Left lobe of liver (tissue), 2 donors: ENCODE data around the gene MUC2. TPM values are rescaled to one million over a fixed set of nuclear protein-coding genes. Genes with fewer than 3 reads are reported as not detected.

Experiments used
- ATAC-seq: fragments of 200-7000 bp; cut with Tn5 transposase; one replicate; pipeline ENCODE4 v1.9.1; 2020; ENCODE audit warnings: mild to moderate bottlenecking, moderate library complexity
- DNase-seq: peaks from one replicate; pipeline ENCODE4 v3.0.0-alpha.2; 2020; ENCODE audit warnings: low spot score
- total RNA-seq: library from RNA; stranded (reverse); gene quantifications from one replicate; pipeline ENCODE4 v1.2.1, GENCODE V29; 2021
- donor health status: DM: no; HTN: no; CAD: no; lungs with moderate emphysema.
- donor health status: DM: no; HTN: yes; CAD: no.

MUC2 gene
- total RNA-seq, 1 donor from 2014 or later = 0.38 TPM

DNA sequence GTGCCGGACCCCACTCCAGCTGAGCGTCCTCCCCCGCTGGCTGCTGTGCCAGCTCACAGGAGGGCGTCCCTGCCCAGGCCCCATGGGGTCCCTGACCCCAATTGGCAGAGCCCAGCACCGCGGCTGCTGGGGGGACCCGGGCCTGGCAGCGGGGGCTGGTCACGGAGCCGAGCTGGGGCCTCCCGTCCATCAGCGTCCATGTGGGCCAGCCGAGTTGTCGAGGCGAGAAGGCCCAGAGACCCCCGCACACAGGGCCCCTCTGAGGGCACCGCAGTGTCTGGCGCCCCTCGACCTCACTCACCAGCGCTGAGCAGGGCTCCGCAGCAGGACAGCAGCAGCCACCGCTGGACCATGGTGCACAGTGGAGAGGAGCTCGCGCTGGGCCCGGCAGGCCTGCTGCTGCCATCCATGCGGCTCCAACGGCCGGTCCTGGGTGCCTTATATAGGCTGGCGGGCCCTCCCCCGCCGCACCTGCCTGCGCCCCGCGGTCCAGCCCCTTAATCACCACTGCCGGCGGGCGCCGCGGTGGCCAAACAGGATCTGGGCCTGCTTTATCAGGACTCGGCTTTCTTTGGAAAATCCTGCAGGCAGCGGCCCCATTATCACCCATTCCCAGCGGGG is 38.3 kb upstream of the MUC2 start, which contains the start of gene MUC6:
MUC6 (minus strand) TSS at position 416 of the 621 bp plus-strand sequence; CDS start at position 353, 63 bp downstream.
- ATAC-seq (no peak), DNase-seq (no peak)

- no peak for ATAC-seq
- DNase-seq = no peak
Measured at GRCh38 chr11:1036931-1037330, 37.7 kb upstream of the MUC2 start.

GRCh38 chr11:1037506-1038055 is 37.1 kb upstream of the MUC2 start:
- no peak for ATAC-seq
- DNase-seq = no peak

DNA sequence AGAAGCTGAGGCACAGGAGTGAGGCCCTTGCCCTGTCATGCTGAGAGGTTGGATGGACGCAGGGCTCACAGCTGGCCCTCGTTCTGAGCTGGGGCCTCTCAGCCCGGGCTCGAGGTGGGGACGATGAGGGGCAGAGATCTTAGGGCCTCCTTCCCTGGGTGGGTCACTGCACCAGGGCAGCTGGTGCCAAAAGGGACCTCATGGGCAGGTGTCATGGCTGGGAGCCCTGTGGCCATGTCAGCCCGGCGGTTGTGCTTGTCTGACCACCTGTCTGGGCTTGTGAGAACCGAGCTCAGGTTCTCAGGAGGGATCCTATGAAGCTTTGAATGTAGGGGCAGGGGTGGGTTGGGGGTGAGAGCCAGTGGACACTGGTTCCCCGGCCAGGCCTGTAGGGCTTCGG is 36.3 kb upstream of the MUC2 start:
- ATAC-seq (no peak), DNase-seq (no peak)

GRCh38 chr11:1038921-1039320 is 35.8 kb upstream of the MUC2 start:
- ATAC-seq = no peak
- no peak for DNase-seq

GRCh38 chr11:1039481-1040427 is 34.9 kb upstream of the MUC2 start:
- DNase-seq = no peak
- peak; percentile 8 for ATAC-seq

DNA sequence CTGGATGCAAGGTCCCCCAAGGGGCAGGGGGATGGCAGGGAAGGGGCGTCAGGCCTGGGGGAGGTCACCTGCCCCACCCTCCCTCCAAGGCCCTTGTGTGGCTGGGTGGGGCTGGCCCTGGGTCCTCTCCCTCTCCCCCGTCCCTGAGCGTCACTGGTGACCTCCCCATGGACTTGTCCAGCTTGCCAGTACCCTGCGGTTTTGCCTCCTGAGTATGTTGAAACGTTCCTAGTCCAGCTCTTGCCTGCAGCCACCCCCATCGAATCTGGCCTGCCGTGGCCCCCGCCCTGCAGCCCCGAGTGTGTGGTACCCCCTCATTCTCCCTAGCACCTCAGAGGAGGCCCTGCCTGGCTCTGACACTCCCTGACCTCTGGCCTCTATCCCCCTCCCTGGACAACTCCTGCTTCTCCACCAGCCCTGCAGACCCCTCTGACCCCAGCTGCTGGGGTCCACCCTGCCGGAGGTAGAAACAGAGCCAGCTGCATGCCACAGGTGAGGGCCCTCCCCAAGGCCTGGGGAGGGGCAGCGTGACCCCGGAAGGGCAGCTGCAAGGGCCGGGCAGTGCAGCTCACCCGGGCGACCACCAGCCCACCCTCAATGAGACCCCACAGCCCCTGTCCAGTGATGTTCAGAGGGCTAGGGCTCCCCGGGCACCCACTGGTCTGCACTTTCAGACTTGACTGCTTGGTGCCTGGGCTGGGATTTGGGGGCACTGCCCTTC is 34.1 kb upstream of the MUC2 start:
- DNase-seq (no peak), ATAC-seq (no peak)

DNA sequence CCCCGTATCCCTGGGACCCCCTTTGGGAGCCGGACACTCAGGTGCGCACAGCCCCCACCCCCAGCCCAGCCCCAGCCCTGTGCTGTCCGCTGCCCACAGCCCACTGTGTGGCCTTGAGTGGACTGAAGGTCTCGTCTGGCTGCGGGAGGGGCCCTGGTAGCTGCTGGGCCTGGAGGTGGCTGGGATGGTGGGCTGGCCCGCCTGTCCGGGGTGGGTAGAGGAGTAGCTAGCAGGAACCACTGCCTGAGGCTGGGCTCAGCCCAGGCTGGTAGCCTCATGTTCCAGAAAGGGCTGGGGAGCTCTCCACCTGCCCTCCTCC is 33.6 kb upstream of the MUC2 start:
- DNase-seq = no peak
- no peak for ATAC-seq

DNA sequence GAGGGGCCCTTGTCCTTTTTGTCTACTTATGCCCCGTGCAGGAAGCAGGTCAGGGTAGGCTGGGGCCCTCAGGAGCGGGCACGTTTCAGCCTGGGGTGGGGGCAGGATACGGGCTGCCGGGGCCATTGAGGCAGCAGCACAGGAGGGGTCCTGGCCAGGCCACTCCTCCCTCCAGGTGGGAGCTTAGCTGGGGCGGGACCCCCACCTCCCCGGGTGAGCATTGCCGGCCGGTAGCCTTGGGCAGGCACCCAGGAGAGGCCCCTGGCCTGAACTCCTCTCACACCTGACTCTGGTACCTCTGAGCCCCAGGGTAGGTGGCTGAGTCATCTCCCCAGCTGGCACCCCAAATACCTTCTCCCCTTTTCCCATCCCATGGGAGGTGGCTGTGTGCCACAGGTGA is 33.2 kb upstream of the MUC2 start:
- DNase-seq = no peak
- no peak for ATAC-seq

GRCh38 chr11:1041936-1042608 is 32.6 kb upstream of the MUC2 start:
- ATAC-seq (peak; percentile 65), DNase-seq (no peak)

GRCh38 chr11:1042626-1043562 is 31.8 kb upstream of the MUC2 start:
- DNase-seq (no peak), ATAC-seq (no peak)

DNA sequence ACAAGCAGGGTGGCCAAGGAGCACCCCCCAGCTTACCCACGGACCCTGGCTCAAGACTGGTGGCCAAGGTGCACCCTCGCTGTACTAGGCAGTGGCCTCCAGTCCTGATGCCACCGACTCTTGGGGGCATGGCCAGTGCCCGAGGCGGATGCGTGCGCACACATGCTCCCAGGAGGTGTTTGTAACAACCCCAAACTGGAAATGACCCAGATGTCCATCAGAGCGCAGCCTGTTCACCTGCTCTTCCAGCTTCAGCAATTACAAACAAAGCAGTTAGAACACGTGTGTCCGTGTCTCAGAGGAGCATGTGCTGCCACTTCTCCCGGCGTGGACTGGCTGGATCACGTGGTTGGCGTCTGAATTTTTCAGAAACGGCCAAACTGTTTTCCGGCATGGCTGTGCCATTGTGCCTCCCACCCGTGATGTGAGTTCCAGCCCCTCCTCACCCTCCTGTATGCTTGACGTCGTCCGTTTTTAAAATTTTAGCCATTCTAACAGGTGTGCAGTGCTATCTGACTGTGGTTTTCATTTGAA is 31.0 kb upstream of the MUC2 start:
- DNase-seq = no peak
- no peak for ATAC-seq

DNA sequence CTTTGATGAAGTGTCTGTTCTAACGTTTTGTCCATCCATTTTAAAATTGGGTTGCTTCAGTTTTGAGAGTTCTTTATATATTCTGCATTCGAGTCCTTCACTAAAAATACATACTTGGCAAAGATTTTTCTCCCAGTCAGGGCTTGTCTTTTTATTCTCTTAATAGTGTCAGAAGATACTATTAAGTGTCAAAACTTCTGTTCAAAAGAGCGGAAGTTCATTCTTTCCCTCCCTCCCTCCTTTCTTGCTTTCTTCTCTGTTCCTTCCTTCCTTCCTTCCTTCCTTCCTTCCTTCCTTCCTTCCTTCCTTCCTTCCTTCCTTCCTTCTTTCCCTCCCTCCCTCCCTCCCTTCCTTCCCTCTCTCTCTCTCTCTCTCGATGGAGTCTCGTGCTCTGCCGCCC is 30.5 kb upstream of the MUC2 start:
- DNase-seq (no peak), ATAC-seq (no peak)

- ATAC-seq = no peak
- no peak for DNase-seq
Measured at GRCh38 chr11:1047595-1048156, 27.0 kb upstream of the MUC2 start.

- no peak for DNase-seq
- ATAC-seq = no peak
Measured at GRCh38 chr11:1048375-1049070, 26.2 kb upstream of the MUC2 start.

- DNase-seq (no peak), ATAC-seq (no peak)
Measured at GRCh38 chr11:1049071-1049405, 25.6 kb upstream of the MUC2 start.

DNA sequence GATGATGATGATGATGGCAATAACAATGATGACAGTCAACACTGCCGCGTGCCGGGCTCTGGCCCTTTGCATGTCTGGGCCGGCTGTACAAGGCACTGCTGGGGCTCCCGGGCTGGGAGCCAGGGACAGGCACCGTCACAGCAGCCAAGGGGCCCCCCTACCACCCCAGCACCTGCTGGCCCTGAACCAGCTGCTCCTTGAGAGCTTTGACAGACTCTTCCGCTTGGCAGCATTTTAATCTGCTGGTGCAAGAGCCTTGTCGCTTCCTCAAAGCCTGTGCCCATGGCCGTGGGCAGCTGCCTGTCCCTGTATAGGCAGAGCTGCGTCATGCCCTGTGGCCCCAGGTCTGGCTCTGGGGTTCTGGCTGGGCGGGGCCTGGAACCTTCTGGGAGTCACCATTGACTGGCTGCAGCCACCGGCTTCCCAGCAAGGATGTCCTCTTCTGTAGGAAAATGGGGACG is 25.2 kb upstream of the MUC2 start:
- DNase-seq = no peak
- ATAC-seq = no peak

- DNase-seq (no peak), ATAC-seq (no peak)
Measured at GRCh38 chr11:1049911-1050580, 24.6 kb upstream of the MUC2 start.
